ENCODE results near the gene ATG101. TPM values are rescaled to one million over a fixed set of nuclear protein-coding genes. Genes with fewer than 3 reads are reported as not detected.

Gene ATG101
- total and polyA plus RNA-seq, 2 donors (not counting 1 experiment from before 2014, with no cell fraction given) = 19.4 to 50.3 TPM

GRCh38 chr12:52096332-52097044 is 26.7 kb downstream of the ATG101 start:
- intact Hi-C loops (cut with micrococcal nuclease) = no loop called here
- peaks cover 46% of the 10 kb centered on the region for H3K27me3 Mint-ChIP-seq

More at GRCh38 chr12:52096332-52097044, 26.7 kb downstream of the ATG101 start:
- ATAC-seq (ENCODE audit: low read depth) (no peak), DNase-seq (no peak)
- no peak overlapping the region for H3K27ac Mint-ChIP-seq
- H4K20me1 ChIP-seq (ENCODE audit: control insufficient read depth, insufficient read depth, low read length, poor library complexity, severe bottlenecking) = no peaks in the 10 kb centered on the region
- H3K9ac ChIP-seq (ENCODE audit: low read length) = no peak overlapping the region
- no peaks in the 10 kb centered on the region for H3K9me3 ChIP-seq (ENCODE audit: control extremely low read depth in 1 of 3, control insufficient read depth in 2 of 3, insufficient read depth in 1 of 3, low read length in 2 of 3)
- H3K4me1 ChIP-seq (ENCODE audit: control insufficient read depth in 2 of 2, insufficient read depth in 2 of 2, low read length in 2 of 2) = no peaks in the 10 kb centered on the region
- H3K4me1 Mint-ChIP-seq = no peaks in the 10 kb centered on the region
- ChIA-PET CTCF (interaction anchor here (1.0 kb wide), 1 partner anchor 71 kb away, joined by 4 read pairs; no protein-coding TSS in a partner anchor), POLR2A (no interaction called here)
- H3K4me3 Mint-ChIP-seq = no peak overlapping the region
- H3K27ac ChIP-seq (ENCODE audit: low read length in 2 of 2) = no peak overlapping the region
- TF ChIP-seq EZH2 (IDR thresholded peaks at IDR 0.05; ENCODE audit: borderline replicate concordance, insufficient read depth, low read depth, low read length, poor library complexity, severe bottlenecking) = no peak
- no peak for TF ChIP-seq CTCF (IDR thresholded peaks at IDR 0.05)
- no peak overlapping the region for H3K4me2 ChIP-seq (replicated peaks; ENCODE audit: low read depth, low read length, poor library complexity, severe bottlenecking)
- WGBS (ENCODE audit: insufficient coverage) = 90% methylated on average over 2 of the region's 15 CpGs
- no peaks in the 10 kb centered on the region for H3K9me3 Mint-ChIP-seq (ENCODE audit: insufficient read depth)
- no peaks in the 10 kb centered on the region for H3K36me3 ChIP-seq (replicated peaks in 1 of 2; ENCODE audit: control extremely low read depth in 1 of 2, control insufficient read depth in 1 of 2, extremely low read depth in 1 of 2, insufficient read depth in 2 of 2, low read length in 1 of 2)
- H3K27me3 ChIP-seq (replicated peaks in 1 of 4; ENCODE audit: control extremely low read depth in 1 of 4, control insufficient read depth in 3 of 4, insufficient read depth in 4 of 4, low read length in 3 of 4) = peaks cover 0 to 11% (median 4%) of the 10 kb centered on the region in 4 experiments
- no peak overlapping the region for H3K4me3 ChIP-seq (ENCODE audit: control extremely low read depth in 1 of 5, extremely low read depth in 1 of 5, insufficient read depth in 1 of 5, low read depth in 2 of 5, low read length in 4 of 5)
- H2AFZ ChIP-seq (ENCODE audit: insufficient read depth, low read depth, low read length, poor library complexity, severe bottlenecking) = no peak overlapping the region
- H3K79me2 ChIP-seq (ENCODE audit: control insufficient read depth, insufficient read depth, low read length) = no peaks in the 10 kb centered on the region
